GM18867 (cell line): ENCODE data around the gene MYL4.
"Not testable (repeated sequence)": the region's sequence is repeated elsewhere in the genome, so short reads cannot be mapped to it uniquely, and the experiment has no call there.

Source experiments
- ATAC-seq: cut with Tn5 transposase; IDR thresholded peaks from one replicate; pipeline ENCODE4 v1.9.1; 2021; ENCODE audit warnings: mild to moderate bottlenecking, moderate library complexity; ENCODE audit not compliant: unreplicated experiment

The MYL4 gene

GRCh38 chr17:47192554-47192953, 16.6 kb upstream of the MYL4 start:
- ATAC-seq = no peak

GRCh38 chr17:47193931-47194511, 15.1 kb upstream of the MYL4 start:
- no peak for ATAC-seq

GRCh38 chr17:47197821-47198220, 11.3 kb upstream of the MYL4 start:
- ATAC-seq = no peak

- ATAC-seq = peak; percentile 46
These were observed 9.4 kb upstream of the MYL4 start for GRCh38 chr17:47199627-47200324.

GRCh38 chr17:47200325-47200664, 8.9 kb upstream of the MYL4 start:
- ATAC-seq = peak; percentile 8

- ATAC-seq = no peak
These were observed 8.0 kb upstream of the MYL4 start for GRCh38 chr17:47201166-47201565.

- ATAC-seq = no peak
These were observed 5.0 kb upstream of the MYL4 start for GRCh38 chr17:47203984-47204721.

- peak; percentile 61 for ATAC-seq
These were observed 4.3 kb upstream of the MYL4 start for GRCh38 chr17:47204722-47205418.

- ATAC-seq = peak; percentile 60
These were observed 3.7 kb upstream of the MYL4 start for GRCh38 chr17:47205419-47205963.

- ATAC-seq = no peak
These were observed 1.7 kb upstream of the MYL4 start for GRCh38 chr17:47207143-47208067.

- no peak for ATAC-seq
These were observed 351 bp downstream of the MYL4 start for GRCh38 chr17:47209499-47209898.

- ATAC-seq = no peak
These were observed 957 bp downstream of the MYL4 start for GRCh38 chr17:47210105-47210504.

GRCh38 chr17:47210779-47211178, 1.6 kb downstream of the MYL4 start:
- ATAC-seq = no peak

GRCh38 chr17:47212458-47212857, 3.3 kb downstream of the MYL4 start:
- ATAC-seq = no peak

- no peak for ATAC-seq
These were observed 4.4 kb downstream of the MYL4 start for GRCh38 chr17:47213540-47213939.

GRCh38 chr17:47214931-47215330, 5.8 kb downstream of the MYL4 start:
- ATAC-seq = no peak

GRCh38 chr17:47216821-47217220, 7.7 kb downstream of the MYL4 start:
- not testable (repeated sequence) for ATAC-seq

- not testable (repeated sequence) for ATAC-seq
These were observed 8.1 kb downstream of the MYL4 start for GRCh38 chr17:47217279-47217678.

- ATAC-seq = no peak
These were observed 9.8 kb downstream of the MYL4 start for GRCh38 chr17:47218896-47219430.
